SK-N-SH treated with all-trans-retinoic acid at 6 μM for 48 hours (cell line): ENCODE measurements around the gene PAX1.

ENCODE experiments used
- ATAC-seq: fragments of 200-7000 bp; cut with Tn5 transposase; 3 replicates; pipeline ENCODE4 v1.9.1; 2020; ENCODE audit warnings: mild to moderate bottlenecking, moderate library complexity
- ARNTL ChIP-seq: fragments of 450-650 bp; formaldehyde crosslinking; IDR thresholded peaks from 2 replicates; pipeline ENCODE4 v1.5.0; 2020; ENCODE audit warnings: low read depth, mild to moderate bottlenecking, moderate library complexity, borderline replicate concordance
- BACH2 ChIP-seq: fragments of 250-450 bp; sonication (Bioruptor Pico); IDR thresholded peaks from 2 replicates; pipeline ENCODE4 v1.9.0; 2021; ENCODE audit warnings: mild to moderate bottlenecking, borderline replicate concordance
- CSDC2 ChIP-seq: fragments of 250-450 bp; sonication (Bioruptor Pico); IDR thresholded peaks from 2 replicates; pipeline ENCODE4 v1.5.0; 2020; ENCODE audit warnings: mild to moderate bottlenecking, moderate library complexity
- ESRRG ChIP-seq: fragments of 250-450 bp; sonication (Bioruptor Pico); IDR thresholded peaks from 2 replicates; pipeline ENCODE4 v1.6.1; 2021; ENCODE audit warnings: mild to moderate bottlenecking
- GLIS3 ChIP-seq: fragments of 250-450 bp; sonication (Bioruptor Pico); IDR thresholded peaks from 2 replicates; pipeline ENCODE4 v1.5.0; 2020; ENCODE audit warnings: mild to moderate bottlenecking, moderate library complexity
- ISL1 ChIP-seq: fragments of 250-450 bp; sonication (Bioruptor Pico); IDR thresholded peaks from 2 replicates; pipeline ENCODE4 v2.1.2; 2022; ENCODE audit warnings: mild to moderate bottlenecking, moderate library complexity
- OSR1 ChIP-seq: fragments of 250-450 bp; sonication (Bioruptor Pico); IDR thresholded peaks from 2 replicates; pipeline ENCODE4 v1.8.0; 2022; ENCODE audit warnings: moderate library complexity, mild to moderate bottlenecking, inconsistent platforms
- PPARA ChIP-seq: fragments of 250-450 bp; sonication (Bioruptor Pico); IDR thresholded peaks from 2 replicates; pipeline ENCODE4 v1.5.0; 2020; ENCODE audit warnings: mild to moderate bottlenecking, borderline replicate concordance
- RARB ChIP-seq: fragments of 250-450 bp; sonication (Bioruptor Pico); IDR thresholded peaks from 2 replicates; pipeline ENCODE4 v1.8.0; 2021; ENCODE audit warnings: mild to moderate bottlenecking, moderate library complexity
- SNAI2 ChIP-seq: fragments of 250-450 bp; sonication (Bioruptor Pico); IDR thresholded peaks from 2 replicates; pipeline ENCODE4 v1.5.0; 2020; ENCODE audit warnings: mild to moderate bottlenecking, moderate library complexity
- TCF4 ChIP-seq: fragments of 250-450 bp; sonication (Bioruptor Pico); IDR thresholded peaks from 2 replicates; pipeline ENCODE4 v1.8.0; 2021; ENCODE audit warnings: mild to moderate bottlenecking, moderate library complexity, borderline replicate concordance
- TOX ChIP-seq: fragments of 250-450 bp; sonication (Bioruptor Pico); IDR thresholded peaks from 2 replicates; pipeline ENCODE4 v1.8.0; 2021; ENCODE audit warnings: mild to moderate bottlenecking, moderate library complexity, borderline replicate concordance
- ZC3H10 ChIP-seq: fragments of 250-450 bp; sonication (Bioruptor Pico); IDR thresholded peaks from 2 replicates; pipeline ENCODE4 v1.5.1; 2021; ENCODE audit warnings: mild to moderate bottlenecking, moderate library complexity
- ZFP3 ChIP-seq: fragments of 250-450 bp; sonication (Bioruptor Pico); IDR thresholded peaks from 2 replicates; pipeline ENCODE4 v1.5.0; 2020; ENCODE audit warnings: mild to moderate bottlenecking, moderate library complexity
- ZFP30 ChIP-seq: fragments of 450-650 bp; formaldehyde crosslinking; IDR thresholded peaks from 2 replicates; pipeline ENCODE4 v1.5.0; 2022; ENCODE audit warnings: mild to moderate bottlenecking, moderate library complexity
- ZNF565 ChIP-seq: fragments of 450-650 bp; formaldehyde crosslinking; conservative IDR thresholded peaks from 2 replicates; pipeline ENCODE4 v1.5.0; 2020; ENCODE audit warnings: low read depth, mild to moderate bottlenecking, moderate library complexity
- ZNF70 ChIP-seq: fragments of 450-650 bp; formaldehyde crosslinking; IDR thresholded peaks from 2 replicates; pipeline ENCODE4 v1.5.0; 2020; ENCODE audit warnings: mild to moderate bottlenecking, moderate library complexity
- ZNF8 ChIP-seq: fragments of 450-650 bp; formaldehyde crosslinking; IDR thresholded peaks from 2 replicates; pipeline ENCODE4 v1.5.0; 2020; ENCODE audit warnings: mild to moderate bottlenecking, moderate library complexity
- TF ChIP-seq, protein P1 (sequence below): fragments of 250-450 bp; sonication (Bioruptor Pico); IDR thresholded peaks from 2 replicates; pipeline ENCODE4 v1.5.0; 2020; ENCODE audit warnings: mild to moderate bottlenecking, moderate library complexity
- TF ChIP-seq, protein P2 (sequence below): fragments of 250-450 bp; sonication (Bioruptor Pico); IDR thresholded peaks from 2 replicates; pipeline ENCODE4 v1.5.1; 2021; ENCODE audit warnings: mild to moderate bottlenecking, moderate library complexity
- TF ChIP-seq, protein P3 (sequence below): fragments of 250-450 bp; sonication (Bioruptor Pico); IDR thresholded peaks from 2 replicates; pipeline ENCODE4 v1.8.0; 2020; ENCODE audit warnings: mild to moderate bottlenecking, moderate library complexity, borderline replicate concordance
- TF ChIP-seq, protein P4 (sequence below): fragments of 250-450 bp; sonication (Bioruptor Pico); IDR thresholded peaks from 2 replicates; pipeline ENCODE4 v1.8.0; 2021; ENCODE audit warnings: low read depth, mild to moderate bottlenecking, moderate library complexity, borderline replicate concordance
- TF ChIP-seq, protein P5 (sequence below): fragments of 250-450 bp; sonication (Bioruptor Pico); IDR thresholded peaks from 2 replicates; pipeline ENCODE4 v1.5.1; 2020; ENCODE audit warnings: low read depth, mild to moderate bottlenecking, moderate library complexity

The PAX1 gene

DNA sequence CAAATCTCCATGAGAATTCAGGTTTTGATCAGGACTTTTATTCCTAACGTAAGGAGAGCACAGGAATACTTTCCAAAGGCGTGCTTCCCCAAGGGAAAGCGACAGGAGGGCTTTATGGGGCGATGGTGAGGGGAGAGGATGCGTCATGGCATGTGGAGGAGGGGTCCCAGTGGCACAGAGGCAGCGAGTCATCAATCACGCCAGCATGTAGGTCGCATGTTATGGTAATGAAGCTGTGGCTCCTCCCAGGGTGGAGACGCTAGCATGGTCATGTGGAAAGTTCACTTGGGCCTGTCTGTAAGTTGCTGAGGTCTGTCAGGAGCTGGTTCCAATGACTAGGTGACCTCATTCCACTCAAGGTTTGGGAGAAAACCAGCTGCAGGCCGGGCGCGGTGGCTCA is 35.3 kb upstream of the PAX1 start:
- TF ChIP-seq BACH2: no peak
- TF ChIP-seq ZNF565 (CRISPR knock-in tag): no peak
- TF ChIP-seq TCF4 (CRISPR knock-in tag): no peak
- TF ChIP-seq ARNTL (CRISPR knock-in tag): no peak
- TF ChIP-seq, protein P1, sequence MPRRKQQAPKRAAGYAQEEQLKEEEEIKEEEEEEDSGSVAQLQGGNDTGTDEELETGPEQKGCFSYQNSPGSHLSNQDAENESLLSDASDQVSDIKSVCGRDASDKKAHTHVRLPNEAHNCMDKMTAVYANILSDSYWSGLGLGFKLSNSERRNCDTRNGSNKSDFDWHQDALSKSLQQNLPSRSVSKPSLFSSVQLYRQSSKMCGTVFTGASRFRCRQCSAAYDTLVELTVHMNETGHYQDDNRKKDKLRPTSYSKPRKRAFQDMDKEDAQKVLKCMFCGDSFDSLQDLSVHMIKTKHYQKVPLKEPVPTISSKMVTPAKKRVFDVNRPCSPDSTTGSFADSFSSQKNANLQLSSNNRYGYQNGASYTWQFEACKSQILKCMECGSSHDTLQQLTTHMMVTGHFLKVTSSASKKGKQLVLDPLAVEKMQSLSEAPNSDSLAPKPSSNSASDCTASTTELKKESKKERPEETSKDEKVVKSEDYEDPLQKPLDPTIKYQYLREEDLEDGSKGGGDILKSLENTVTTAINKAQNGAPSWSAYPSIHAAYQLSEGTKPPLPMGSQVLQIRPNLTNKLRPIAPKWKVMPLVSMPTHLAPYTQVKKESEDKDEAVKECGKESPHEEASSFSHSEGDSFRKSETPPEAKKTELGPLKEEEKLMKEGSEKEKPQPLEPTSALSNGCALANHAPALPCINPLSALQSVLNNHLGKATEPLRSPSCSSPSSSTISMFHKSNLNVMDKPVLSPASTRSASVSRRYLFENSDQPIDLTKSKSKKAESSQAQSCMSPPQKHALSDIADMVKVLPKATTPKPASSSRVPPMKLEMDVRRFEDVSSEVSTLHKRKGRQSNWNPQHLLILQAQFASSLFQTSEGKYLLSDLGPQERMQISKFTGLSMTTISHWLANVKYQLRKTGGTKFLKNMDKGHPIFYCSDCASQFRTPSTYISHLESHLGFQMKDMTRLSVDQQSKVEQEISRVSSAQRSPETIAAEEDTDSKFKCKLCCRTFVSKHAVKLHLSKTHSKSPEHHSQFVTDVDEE (CRISPR knock-in tag): no peak
- TF ChIP-seq OSR1 (CRISPR knock-in tag): no peak
- TF ChIP-seq, protein P2, sequence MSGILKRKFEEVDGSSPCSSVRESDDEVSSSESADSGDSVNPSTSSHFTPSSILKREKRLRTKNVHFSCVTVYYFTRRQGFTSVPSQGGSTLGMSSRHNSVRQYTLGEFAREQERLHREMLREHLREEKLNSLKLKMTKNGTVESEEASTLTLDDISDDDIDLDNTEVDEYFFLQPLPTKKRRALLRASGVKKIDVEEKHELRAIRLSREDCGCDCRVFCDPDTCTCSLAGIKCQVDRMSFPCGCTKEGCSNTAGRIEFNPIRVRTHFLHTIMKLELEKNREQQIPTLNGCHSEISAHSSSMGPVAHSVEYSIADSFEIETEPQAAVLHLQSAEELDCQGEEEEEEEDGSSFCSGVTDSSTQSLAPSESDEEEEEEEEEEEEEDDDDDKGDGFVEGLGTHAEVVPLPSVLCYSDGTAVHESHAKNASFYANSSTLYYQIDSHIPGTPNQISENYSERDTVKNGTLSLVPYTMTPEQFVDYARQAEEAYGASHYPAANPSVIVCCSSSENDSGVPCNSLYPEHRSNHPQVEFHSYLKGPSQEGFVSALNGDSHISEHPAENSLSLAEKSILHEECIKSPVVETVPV (CRISPR knock-in tag): no peak
- TF ChIP-seq ESRRG (CRISPR knock-in tag): no peak
- TF ChIP-seq ISL1 (CRISPR knock-in tag): no peak
- no peak for TF ChIP-seq SNAI2
- TF ChIP-seq CSDC2 (CRISPR knock-in tag): no peak
- TF ChIP-seq, protein P3, sequence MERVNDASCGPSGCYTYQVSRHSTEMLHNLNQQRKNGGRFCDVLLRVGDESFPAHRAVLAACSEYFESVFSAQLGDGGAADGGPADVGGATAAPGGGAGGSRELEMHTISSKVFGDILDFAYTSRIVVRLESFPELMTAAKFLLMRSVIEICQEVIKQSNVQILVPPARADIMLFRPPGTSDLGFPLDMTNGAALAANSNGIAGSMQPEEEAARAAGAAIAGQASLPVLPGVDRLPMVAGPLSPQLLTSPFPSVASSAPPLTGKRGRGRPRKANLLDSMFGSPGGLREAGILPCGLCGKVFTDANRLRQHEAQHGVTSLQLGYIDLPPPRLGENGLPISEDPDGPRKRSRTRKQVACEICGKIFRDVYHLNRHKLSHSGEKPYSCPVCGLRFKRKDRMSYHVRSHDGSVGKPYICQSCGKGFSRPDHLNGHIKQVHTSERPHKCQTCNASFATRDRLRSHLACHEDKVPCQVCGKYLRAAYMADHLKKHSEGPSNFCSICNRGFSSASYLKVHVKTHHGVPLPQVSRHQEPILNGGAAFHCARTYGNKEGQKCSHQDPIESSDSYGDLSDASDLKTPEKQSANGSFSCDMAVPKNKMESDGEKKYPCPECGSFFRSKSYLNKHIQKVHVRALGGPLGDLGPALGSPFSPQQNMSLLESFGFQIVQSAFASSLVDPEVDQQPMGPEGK (CRISPR knock-in tag): no peak
- TF ChIP-seq, all 23 proteins: peak for 0
- ATAC-seq: no peak

DNA sequence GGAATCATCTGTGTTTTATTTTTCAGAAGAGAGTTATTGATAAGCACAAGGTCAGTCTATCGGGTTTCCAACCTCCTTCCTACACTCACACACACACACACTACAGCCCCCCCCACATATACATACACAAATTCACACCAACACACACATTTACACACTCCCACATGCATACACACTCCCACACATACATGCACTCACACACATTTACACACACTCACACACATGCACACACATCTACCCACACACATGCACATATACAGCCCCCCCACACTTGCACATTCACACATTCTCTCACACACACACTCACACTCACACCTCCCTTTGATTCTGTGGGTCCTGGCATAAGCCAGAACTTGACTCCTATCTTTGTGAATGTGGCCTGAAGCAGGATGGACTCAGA is 34.5 kb upstream of the PAX1 start:
- TF ChIP-seq, protein P1 (CRISPR knock-in tag): no peak
- no peak for TF ChIP-seq TCF4 (CRISPR knock-in tag)
- TF ChIP-seq ESRRG (CRISPR knock-in tag): no peak
- TF ChIP-seq CSDC2 (CRISPR knock-in tag): no peak
- TF ChIP-seq RARB (CRISPR knock-in tag): no peak
- TF ChIP-seq TOX (CRISPR knock-in tag): no peak
- no peak for TF ChIP-seq PPARA (CRISPR knock-in tag)
- TF ChIP-seq GLIS3 (CRISPR knock-in tag): no peak
- TF ChIP-seq, protein P4, sequence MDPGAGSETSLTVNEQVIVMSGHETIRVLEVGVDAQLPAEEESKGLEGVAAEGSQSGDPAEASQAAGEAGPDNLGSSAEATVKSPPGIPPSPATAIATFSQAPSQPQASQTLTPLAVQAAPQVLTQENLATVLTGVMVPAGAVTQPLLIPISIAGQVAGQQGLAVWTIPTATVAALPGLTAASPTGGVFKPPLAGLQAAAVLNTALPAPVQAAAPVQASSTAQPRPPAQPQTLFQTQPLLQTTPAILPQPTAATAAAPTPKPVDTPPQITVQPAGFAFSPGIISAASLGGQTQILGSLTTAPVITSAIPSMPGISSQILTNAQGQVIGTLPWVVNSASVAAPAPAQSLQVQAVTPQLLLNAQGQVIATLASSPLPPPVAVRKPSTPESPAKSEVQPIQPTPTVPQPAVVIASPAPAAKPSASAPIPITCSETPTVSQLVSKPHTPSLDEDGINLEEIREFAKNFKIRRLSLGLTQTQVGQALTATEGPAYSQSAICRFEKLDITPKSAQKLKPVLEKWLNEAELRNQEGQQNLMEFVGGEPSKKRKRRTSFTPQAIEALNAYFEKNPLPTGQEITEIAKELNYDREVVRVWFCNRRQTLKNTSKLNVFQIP: no peak
- no peak for TF ChIP-seq ZC3H10
- no peak for TF ChIP-seq BACH2
- no peak for TF ChIP-seq ZFP30 (CRISPR knock-in tag)
- TF ChIP-seq ZNF70: no peak
- no peak for TF ChIP-seq SNAI2
- TF ChIP-seq ISL1 (CRISPR knock-in tag): no peak
- TF ChIP-seq, protein P3 (CRISPR knock-in tag): no peak
- no peak for TF ChIP-seq ZNF8 (CRISPR knock-in tag)
- TF ChIP-seq, protein P5, sequence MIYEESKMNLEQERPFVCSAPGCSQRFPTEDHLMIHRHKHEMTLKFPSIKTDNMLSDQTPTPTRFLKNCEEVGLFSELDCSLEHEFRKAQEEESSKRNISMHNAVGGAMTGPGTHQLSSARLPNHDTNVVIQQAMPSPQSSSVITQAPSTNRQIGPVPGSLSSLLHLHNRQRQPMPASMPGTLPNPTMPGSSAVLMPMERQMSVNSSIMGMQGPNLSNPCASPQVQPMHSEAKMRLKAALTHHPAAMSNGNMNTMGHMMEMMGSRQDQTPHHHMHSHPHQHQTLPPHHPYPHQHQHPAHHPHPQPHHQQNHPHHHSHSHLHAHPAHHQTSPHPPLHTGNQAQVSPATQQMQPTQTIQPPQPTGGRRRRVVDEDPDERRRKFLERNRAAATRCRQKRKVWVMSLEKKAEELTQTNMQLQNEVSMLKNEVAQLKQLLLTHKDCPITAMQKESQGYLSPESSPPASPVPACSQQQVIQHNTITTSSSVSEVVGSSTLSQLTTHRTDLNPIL (CRISPR knock-in tag): no peak
- no peak for TF ChIP-seq OSR1 (CRISPR knock-in tag)
- TF ChIP-seq ZFP3 (CRISPR knock-in tag): no peak
- no peak for ATAC-seq
